SK-N-SH (cell line): Measurements from ENCODE around the gene SLC5A3. TPM values are rescaled to one million over a fixed set of nuclear protein-coding genes. Genes with fewer than 3 reads are reported as not detected.

Experiments used
- CTCF ChIA-PET: fragments of 300-600, 350-600 bp; formaldehyde crosslinking; extraction: SDS; loops from one replicate; lab custom pipeline; 2021; lab: Yijun Ruan, JAX
- POLR2A ChIA-PET: fragments of 350-600 bp; sonication (Branson Sonifier 250); formaldehyde crosslinking; extraction: SDS; loops from one replicate; lab custom pipeline; 2020; ENCODE audit warnings: antibody characterized with exemption, inconsistent platforms; lab: Yijun Ruan, JAX
- DNase-seq: peaks from one replicate; pipeline ENCODE4 v3.0.0; 2012
- H2AFZ ChIP-seq: fragments of 200-600 bp; sonication (generic); 2 replicates; pipeline ENCODE4 v1.8.1; 2016; ENCODE audit warnings: antibody characterized with exemption, mild to moderate bottlenecking, low read depth
- H3F3A ChIP-seq: fragments of 200-600 bp; sonication (generic); replicated peaks from 2 replicates; pipeline ENCODE3; 2016; ENCODE audit warnings: antibody characterized with exemption, mild to moderate bottlenecking; ENCODE audit not compliant: insufficient read depth
- H3K27ac ChIP-seq, 2 experiments: fragments of 200-500 bp in 1 of 2; fragments of 200-600 bp in 1 of 2; sonication (Bioruptor generic) in 1 of 2; sonication (generic), shearing (Covaris generic) in 1 of 2; 2 replicates each; pipeline versions ENCODE4 v1.5.1 to v1.6.1; 2014 to 2016; ENCODE audit warnings: low read depth in 2 of 2, inconsistent platforms in 1 of 2, low read length in 1 of 2, mild to moderate bottlenecking in 1 of 2, mixed read lengths in 1 of 2
- H3K27me3 ChIP-seq: fragments of 200-600 bp; sonication (generic), shearing (Covaris generic); 2 replicates; pipeline ENCODE4 v1.6.1; 2016; ENCODE audit warnings: mixed run types; ENCODE audit not compliant: insufficient read depth
- H3K36me3 ChIP-seq, 2 experiments: fragments of 200-500 bp in 1 of 2; fragments of 200-600 bp in 1 of 2; sonication (Bioruptor generic) in 1 of 2; sonication (generic) in 1 of 2; replicated peaks in 1 of 2; 2 replicates each; pipeline versions ENCODE3 to v1.5.1; 2014 to 2016; ENCODE audit warnings: low read length in 1 of 2, mild to moderate bottlenecking in 1 of 2; ENCODE audit not compliant: insufficient read depth in 2 of 2, control insufficient read depth in 1 of 2
- H3K4me1 ChIP-seq, 2 experiments: fragments of 200-500 bp in 1 of 2; fragments of 200-600 bp in 1 of 2; sonication (Bioruptor generic) in 1 of 2; sonication (generic), shearing (Covaris generic) in 1 of 2; 2 replicates each; pipeline versions ENCODE4 v1.5.1 to v1.6.1; 2014 to 2016; ENCODE audit warnings: low read depth in 1 of 2, low read length in 1 of 2, mixed run types in 1 of 2; ENCODE audit not compliant: insufficient read depth in 2 of 2, control insufficient read depth in 1 of 2
- H3K4me2 ChIP-seq: fragments of 200-600 bp; sonication (generic), shearing (Covaris generic); 2 replicates; pipeline ENCODE4 v1.6.1; 2017; ENCODE audit warnings: mixed run types
- H3K4me3 ChIP-seq, 2 experiments: fragments of 200-500 bp in 1 of 2; fragments of 200-600 bp in 1 of 2; sonication (Bioruptor generic) in 1 of 2; sonication (generic), shearing (Covaris generic) in 1 of 2; 2 replicates each; pipeline versions ENCODE4 v1.5.1 to v1.8.1; 2014 to 2016; ENCODE audit warnings: low read depth in 2 of 2, inconsistent platforms in 1 of 2, low read length in 1 of 2, mild to moderate bottlenecking in 1 of 2, mixed read lengths in 1 of 2, moderate library complexity in 1 of 2
- H3K79me2 ChIP-seq: fragments of 200-600 bp; sonication (generic); 2 replicates; pipeline ENCODE4 v1.8.1; 2017; ENCODE audit warnings: mild to moderate bottlenecking; ENCODE audit not compliant: insufficient read depth
- H3K9ac ChIP-seq: fragments of 200-600 bp; sonication (generic); 2 replicates; pipeline ENCODE4 v1.6.1; 2017; ENCODE audit warnings: mixed run types
- H3K9me2 ChIP-seq: fragments of 200-600 bp; sonication (generic); 2 replicates; pipeline ENCODE4 v1.6.1; 2017; ENCODE audit warnings: mixed run types
- H3K9me3 ChIP-seq: fragments of 200-600 bp; sonication (generic); 2 replicates; pipeline ENCODE4 v1.6.1; 2017; ENCODE audit warnings: mixed run types, mild to moderate bottlenecking, moderate library complexity
- H4K20me1 ChIP-seq: fragments of 200-600 bp; sonication (generic); 2 replicates; pipeline ENCODE4 v1.6.1; 2017; ENCODE audit warnings: mild to moderate bottlenecking, mixed run types; ENCODE audit not compliant: insufficient read depth
- CHD2 ChIP-seq: fragments of 150-350 bp; IDR thresholded peaks from 2 replicates; pipeline ENCODE4 v1.6.1; 2018; ENCODE audit warnings: low read length; ENCODE audit not compliant: partially characterized antibody
- EP300 ChIP-seq, 2 experiments: IDR thresholded peaks; 2 replicates each; pipeline versions ENCODE4 v1.4.0 to v1.6.1; 2012; ENCODE audit warnings: borderline replicate concordance in 1 of 2, low read depth in 1 of 2, low read length in 1 of 2
- FOSL2 ChIP-seq: IDR thresholded peaks from 2 replicates; pipeline ENCODE4 v1.4.0; 2012; ENCODE audit warnings: low read depth, mild to moderate bottlenecking, moderate library complexity, borderline replicate concordance
- FOXM1 ChIP-seq: IDR thresholded peaks from 2 replicates; pipeline ENCODE4 v1.4.0; 2012; ENCODE audit warnings: low read depth, mild to moderate bottlenecking
- GABPA ChIP-seq: IDR thresholded peaks from 2 replicates; pipeline ENCODE4 v1.4.0; 2012; ENCODE audit warnings: low read depth, mild to moderate bottlenecking
- JUND ChIP-seq: IDR thresholded peaks from 2 replicates; pipeline ENCODE4 v1.4.0; 2012
- MAX ChIP-seq: IDR thresholded peaks from 2 replicates; pipeline ENCODE4 v1.4.0; 2012; ENCODE audit warnings: low read depth
- NRF1 ChIP-seq: IDR thresholded peaks from 2 replicates; pipeline ENCODE4 v1.6.1; 2012; ENCODE audit warnings: low read depth, mild to moderate bottlenecking, low read length
- REST ChIP-seq: IDR thresholded peaks from 2 replicates; pipeline ENCODE4 v1.6.1; 2012; ENCODE audit warnings: mild to moderate bottlenecking, low read depth, low read length, moderate library complexity
- RFX5 ChIP-seq: IDR thresholded peaks from 2 replicates; pipeline ENCODE4 v1.6.1; 2012; ENCODE audit warnings: mild to moderate bottlenecking, improper control_type of control experiment, low read length
- USF1 ChIP-seq: IDR thresholded peaks from 2 replicates; pipeline ENCODE4 v1.4.0; 2012; ENCODE audit warnings: low read depth, borderline replicate concordance
- USF2 ChIP-seq: fragments of 150-350 bp; IDR thresholded peaks from 2 replicates; pipeline ENCODE4 v1.6.1; 2017; ENCODE audit warnings: antibody characterized with exemption, low read length, low read depth, borderline replicate concordance
- WGBS: methylation state at CpG from one replicate; pipeline ENCODE4 v1.1.6; 2017; ENCODE audit warnings: low lambda C conversion rate; 5-methylcytosine and 5-hydroxymethylcytosine counted together
- polyA plus RNA-seq, 3 experiments: library from polyadenylated mRNA; depleted of rRNA; stranded (reverse); fragments of >200 nt; gene quantifications; 2 replicates each; pipeline ENCODE4 v1.2.3, GENCODE V29; 2012

Gene SLC5A3
- polyA plus RNA-seq, 1 of the 3 experiments (the other 2 are of a cell fraction): 3.0 TPM

- TF ChIP-seq CHD2 (no peak), EP300 (IDR thresholded peaks at IDR 0.05; ENCODE audit: borderline replicate concordance in 1 of 2, low read depth in 1 of 2, low read length in 1 of 2) (peak in 1 of 2 experiments; percentile 72; a peak in 2 of 4 replicates), NRF1 (no peak), REST (no peak), FOSL2 (peak; percentile 45; the same call in 1 of the 2 replicates), JUND (peak; percentile 67; the same call in 1 of the 2 replicates), RFX5 (no peak)
Measured at GRCh38 chr21:34027721-34028461, 45.5 kb upstream of the SLC5A3 start (continued).

GRCh38 chr21:34029743-34030528, 43.4 kb upstream of the SLC5A3 start:
- Histone ChIP-seq H3K4me2 (no peak overlapping the region), H2AFZ (no peak overlapping the region; the same call in 1 of the 2 replicates), H3K79me2 (no peaks in the 10 kb centered on the region), H3F3A (peaks cover 12% of the 10 kb centered on the region), H3K9me2 (no peaks in the 10 kb centered on the region), H3K36me3 (no peaks in the 10 kb centered on the region), H3K9me3 (no peaks in the 10 kb centered on the region; the same call in 1 of the 2 replicates), H3K4me3 (no peak overlapping the region; a peak in 1 of 4 replicates), H4K20me1 (no peaks in the 10 kb centered on the region), H3K9ac (no peak overlapping the region), H3K27ac (no peak overlapping the region), H3K4me1 (peaks cover 0 to 2% of the 10 kb centered on the region in 2 experiments; a peak in 1 of 4 replicates), H3K27me3 (no peaks in the 10 kb centered on the region)
- peak; percentile 71 for TF ChIP-seq USF2
- TF ChIP-seq FOXM1: no peak
- peak; percentile 63 for TF ChIP-seq MAX
- 0 out of 2 replicates have a peak, but pooled peaks have one; percentile 11 for TF ChIP-seq GABPA
- peak; percentile 98 for TF ChIP-seq USF1
- peak; percentile 56 for DNase-seq
- ChIA-PET CTCF (interaction anchor here (1.4 kb wide), 1 partner anchor 106 kb away, joined by 5 read pairs; no protein-coding TSS in a partner anchor), POLR2A (no interaction called here)
- 26% methylated on average over 9 of the region's 13 CpGs for WGBS
